NCI-H1092 (cell line): ENCODE measurements around the gene PPP1R12B.
"Not testable (repeated sequence)": the region's sequence is repeated elsewhere in the genome, so short reads cannot be mapped to it uniquely, and the experiment has no call there.

Experiments used
- DNase-seq: peaks from one replicate; lab custom pipeline; 2025; lab: John Stamatoyannopoulos, UW

PPP1R12B gene

GRCh38 chr1:202488178-202488649 is 139.7 kb downstream of the PPP1R12B start:
- DNase-seq: not testable (repeated sequence)

- not testable (repeated sequence) for DNase-seq
These were observed 140.6 kb downstream of the PPP1R12B start for GRCh38 chr1:202489101-202489500.

- not testable (repeated sequence) for DNase-seq
These were observed 144.6 kb downstream of the PPP1R12B start for GRCh38 chr1:202493112-202493511.

- no peak for DNase-seq
These were observed 150.0 kb downstream of the PPP1R12B start for GRCh38 chr1:202498542-202498941.

GRCh38 chr1:202499997-202500396 is 151.5 kb downstream of the PPP1R12B start:
- DNase-seq: not testable (repeated sequence)

- no peak for DNase-seq
These were observed 152.8 kb downstream of the PPP1R12B start for GRCh38 chr1:202501281-202501680.

GRCh38 chr1:202505356-202505755 is 156.9 kb downstream of the PPP1R12B start:
- DNase-seq: no peak

GRCh38 chr1:202505880-202506575 is 157.5 kb downstream of the PPP1R12B start:
- DNase-seq: not testable (repeated sequence)

- DNase-seq: not testable (repeated sequence)
These were observed 160.4 kb downstream of the PPP1R12B start for GRCh38 chr1:202508863-202509262.

- DNase-seq: not testable (repeated sequence)
These were observed 165.4 kb downstream of the PPP1R12B start for GRCh38 chr1:202513875-202514274.

- DNase-seq: no peak
These were observed 168.0 kb downstream of the PPP1R12B start for GRCh38 chr1:202516434-202516877.

GRCh38 chr1:202517146-202517545 is 168.6 kb downstream of the PPP1R12B start:
- DNase-seq: not testable (repeated sequence)

GRCh38 chr1:202518180-202518579 is 169.7 kb downstream of the PPP1R12B start:
- not testable (repeated sequence) for DNase-seq

GRCh38 chr1:202518905-202519304 is 170.4 kb downstream of the PPP1R12B start:
- not testable (repeated sequence) for DNase-seq

- not testable (repeated sequence) for DNase-seq
These were observed 171.8 kb downstream of the PPP1R12B start for GRCh38 chr1:202520129-202520856.

GRCh38 chr1:202520857-202521216 is 172.3 kb downstream of the PPP1R12B start:
- DNase-seq: not testable (repeated sequence)

- DNase-seq: not testable (repeated sequence)
These were observed 173.0 kb downstream of the PPP1R12B start for GRCh38 chr1:202521484-202521883.

GRCh38 chr1:202521886-202522285 is 173.4 kb downstream of the PPP1R12B start:
- no peak for DNase-seq

- DNase-seq: not testable (repeated sequence)
These were observed 177.6 kb downstream of the PPP1R12B start for GRCh38 chr1:202526056-202526455.

GRCh38 chr1:202528096-202528722 is 179.7 kb downstream of the PPP1R12B start:
- not testable (repeated sequence) for DNase-seq

GRCh38 chr1:202530686-202531085 is 182.2 kb downstream of the PPP1R12B start:
- not testable (repeated sequence) for DNase-seq

- DNase-seq: no peak
These were observed 182.9 kb downstream of the PPP1R12B start for GRCh38 chr1:202531472-202531811.
